Ishikawa (cell line): ENCODE data around the gene RAB28.

Source experiments
- EP300 ChIP-seq: IDR thresholded peaks from 2 replicates; pipeline ENCODE4 v1.6.1; 2012; ENCODE audit warnings: borderline replicate concordance
- FOXM1 ChIP-seq: IDR thresholded peaks from 2 replicates; pipeline ENCODE4 v1.6.1; 2012; ENCODE audit warnings: low read depth, borderline replicate concordance
- NFIC ChIP-seq: IDR thresholded peaks from 2 replicates; pipeline ENCODE4 v1.6.1; 2012
- RAD21 ChIP-seq: IDR thresholded peaks from 2 replicates; pipeline ENCODE4 v1.6.1; 2012; ENCODE audit warnings: low read depth
- REST ChIP-seq: IDR thresholded peaks from 2 replicates; pipeline ENCODE4 v1.6.1; 2012; ENCODE audit warnings: low read depth, mild to moderate bottlenecking
- TAF1 ChIP-seq: IDR thresholded peaks from 2 replicates; pipeline ENCODE4 v1.6.1; 2012; ENCODE audit warnings: low read depth, mild to moderate bottlenecking
- YY1 ChIP-seq: IDR thresholded peaks from 2 replicates; pipeline ENCODE4 v1.6.1; 2012; ENCODE audit warnings: low read depth
- ZBTB7A ChIP-seq: IDR thresholded peaks from 2 replicates; pipeline ENCODE4 v1.6.1; 2012; ENCODE audit warnings: low read depth

GRCh38 chr4:13527981-13528820, 44.1 kb upstream of the RAB28 start:
- no peak for TF ChIP-seq YY1
- TF ChIP-seq ZBTB7A: no peak
- TF ChIP-seq EP300: no peak
- TF ChIP-seq FOXM1: no peak
- no peak for TF ChIP-seq TAF1
- no peak for TF ChIP-seq REST
- no peak for TF ChIP-seq RAD21
- TF ChIP-seq NFIC: no peak
